ENCODE data around the gene NEURL1.
"Not testable (repeated sequence)": the region's sequence is repeated elsewhere in the genome, so short reads cannot be mapped to it uniquely, and the experiment has no call there.

Gene NEURL1

GRCh38 chr10:103495321-103495720, 1.8 kb downstream of the NEURL1 start:
- no peak for DNase-seq

- no peak for DNase-seq
Observed at GRCh38 chr10:103497161-103497915, 3.8 kb downstream of the NEURL1 start.

- DNase-seq, result peak; percentile 86
Observed at GRCh38 chr10:103498936-103499638, 5.6 kb downstream of the NEURL1 start.

- DNase-seq, result no peak
Observed at GRCh38 chr10:103499881-103500280, 6.4 kb downstream of the NEURL1 start.

GRCh38 chr10:103500481-103500880, 7.0 kb downstream of the NEURL1 start:
- DNase-seq, result no peak

- DNase-seq, result no peak
Observed at GRCh38 chr10:103501186-103501585, 7.7 kb downstream of the NEURL1 start.

GRCh38 chr10:103502849-103503660, 9.6 kb downstream of the NEURL1 start:
- DNase-seq, result peak; percentile 59

GRCh38 chr10:103503777-103504176, 10.3 kb downstream of the NEURL1 start:
- not testable (repeated sequence) for DNase-seq

GRCh38 chr10:103504181-103504783, 10.8 kb downstream of the NEURL1 start:
- peak; percentile 88 for DNase-seq

GRCh38 chr10:103506061-103506460, 12.6 kb downstream of the NEURL1 start:
- DNase-seq, result no peak

GRCh38 chr10:103507235-103508191, 14.0 kb downstream of the NEURL1 start:
- DNase-seq, result peak; percentile 97

- no peak for DNase-seq
Observed at GRCh38 chr10:103510046-103510685, 16.7 kb downstream of the NEURL1 start.

- DNase-seq, result no peak
Observed at GRCh38 chr10:103510791-103511752, 17.6 kb downstream of the NEURL1 start.

GRCh38 chr10:103512166-103512565, 18.7 kb downstream of the NEURL1 start:
- no peak for DNase-seq

GRCh38 chr10:103512591-103513379, 19.3 kb downstream of the NEURL1 start:
- DNase-seq, result peak; percentile 31

GRCh38 chr10:103513380-103514060, 20.0 kb downstream of the NEURL1 start:
- no peak for DNase-seq

- DNase-seq, result no peak
Observed at GRCh38 chr10:103514244-103514643, 20.7 kb downstream of the NEURL1 start.

GRCh38 chr10:103517234-103518085, 24.0 kb downstream of the NEURL1 start:
- DNase-seq, result no peak
